Parathyroid adenoma (tissue), 2 donors: ENCODE results near the gene SRGAP1.

ENCODE experiments used
- H2AFZ ChIP-seq: fragments of 300-600 bp; sonication (generic); one replicate; pipeline ENCODE4 v1.7.0; 2017; ENCODE audit warnings: antibody characterized with exemption, mild to moderate bottlenecking
- H3K27ac ChIP-seq: fragments of 300-600 bp; sonication (generic); one replicate; pipeline ENCODE4 v1.7.0; 2017
- H3K27me3 ChIP-seq: fragments of 300-600 bp; sonication (generic); one replicate; pipeline ENCODE4 v1.7.0; 2017; ENCODE audit warnings: low read length; ENCODE audit not compliant: control insufficient read depth, insufficient read depth
- H3K36me3 ChIP-seq: fragments of 300-600 bp; sonication (generic); one replicate; pipeline ENCODE4 v1.7.0; 2017; ENCODE audit warnings: low read length; ENCODE audit not compliant: control insufficient read depth, insufficient read depth
- H3K4me1 ChIP-seq: fragments of 300-600 bp; sonication (generic); one replicate; pipeline ENCODE4 v1.7.0; 2017; ENCODE audit warnings: control low read depth
- H3K4me2 ChIP-seq: fragments of 300-600 bp; sonication (generic); one replicate; pipeline ENCODE4 v1.7.0; 2017; ENCODE audit warnings: low read length
- H3K4me3 ChIP-seq: fragments of 300-600 bp; sonication (generic); one replicate; pipeline ENCODE4 v1.7.0; 2017; ENCODE audit warnings: low read depth, low read length
- H3K79me2 ChIP-seq: fragments of 300-600 bp; sonication (generic); one replicate; pipeline ENCODE4 v1.7.0; 2017; ENCODE audit warnings: control low read depth
- H3K9ac ChIP-seq: fragments of 300-600 bp; sonication (generic); one replicate; pipeline ENCODE4 v1.7.0; 2017; ENCODE audit warnings: mild to moderate bottlenecking
- H3K9me3 ChIP-seq: fragments of 300-600 bp; sonication (generic); one replicate; pipeline ENCODE4 v1.7.0; 2017; ENCODE audit warnings: low read length; ENCODE audit not compliant: control insufficient read depth
- TF ChIP-seq, protein P1 (sequence below): fragments of 300-600 bp; sonication (generic); IDR thresholded peaks from one replicate; pipeline ENCODE4 v1.7.0; 2017; ENCODE audit warnings: antibody characterized with exemption, mild to moderate bottlenecking
- donor health status: primary hyperparathyroidism.

SRGAP1 gene

DNA sequence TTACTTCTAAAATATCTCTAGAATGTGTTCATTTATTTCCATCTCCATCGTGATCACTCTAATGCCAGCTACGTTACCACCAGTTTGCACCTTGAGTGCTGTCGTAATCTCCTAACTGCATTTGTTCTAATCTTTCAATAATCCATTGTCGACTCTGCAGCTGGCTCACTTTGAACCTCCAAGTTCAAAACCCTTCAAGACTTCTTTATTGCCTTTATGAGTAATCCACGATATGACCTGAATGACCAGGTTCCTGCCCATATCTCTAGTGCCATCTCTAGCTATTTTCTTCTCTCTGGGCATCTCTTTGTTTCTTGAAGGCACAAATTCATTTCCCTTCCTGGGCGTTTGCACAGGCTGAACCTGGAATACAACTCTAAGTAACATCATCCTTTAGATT, 76.7 kb downstream of the SRGAP1 start:
- Histone ChIP-seq H3K27me3 (no peaks in the 10 kb centered on the region), H3K79me2 (peaks cover 65% of the 10 kb centered on the region), H3K36me3 (no peaks in the 10 kb centered on the region), H3K9me3 (no peaks in the 10 kb centered on the region), H3K4me2 (no peak overlapping the region), H3K9ac (no peak overlapping the region), H3K4me1 (peaks cover 24% of the 10 kb centered on the region), H2AFZ (no peak overlapping the region), H3K4me3 (no peak overlapping the region), H3K27ac (no peak overlapping the region)
- TF ChIP-seq, protein P1, sequence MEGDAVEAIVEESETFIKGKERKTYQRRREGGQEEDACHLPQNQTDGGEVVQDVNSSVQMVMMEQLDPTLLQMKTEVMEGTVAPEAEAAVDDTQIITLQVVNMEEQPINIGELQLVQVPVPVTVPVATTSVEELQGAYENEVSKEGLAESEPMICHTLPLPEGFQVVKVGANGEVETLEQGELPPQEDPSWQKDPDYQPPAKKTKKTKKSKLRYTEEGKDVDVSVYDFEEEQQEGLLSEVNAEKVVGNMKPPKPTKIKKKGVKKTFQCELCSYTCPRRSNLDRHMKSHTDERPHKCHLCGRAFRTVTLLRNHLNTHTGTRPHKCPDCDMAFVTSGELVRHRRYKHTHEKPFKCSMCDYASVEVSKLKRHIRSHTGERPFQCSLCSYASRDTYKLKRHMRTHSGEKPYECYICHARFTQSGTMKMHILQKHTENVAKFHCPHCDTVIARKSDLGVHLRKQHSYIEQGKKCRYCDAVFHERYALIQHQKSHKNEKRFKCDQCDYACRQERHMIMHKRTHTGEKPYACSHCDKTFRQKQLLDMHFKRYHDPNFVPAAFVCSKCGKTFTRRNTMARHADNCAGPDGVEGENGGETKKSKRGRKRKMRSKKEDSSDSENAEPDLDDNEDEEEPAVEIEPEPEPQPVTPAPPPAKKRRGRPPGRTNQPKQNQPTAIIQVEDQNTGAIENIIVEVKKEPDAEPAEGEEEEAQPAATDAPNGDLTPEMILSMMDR, result no peak

GRCh38 chr12:63922474-63922873, 78.0 kb downstream of the SRGAP1 start:
- no peak overlapping the region for H3K9ac ChIP-seq
- H3K4me2 ChIP-seq, result no peak overlapping the region
- H3K4me3 ChIP-seq, result no peak overlapping the region
- H3K4me1 ChIP-seq, result peaks cover 12% of the 10 kb centered on the region
- H3K27ac ChIP-seq, result no peak overlapping the region
- H3K36me3 ChIP-seq, result no peaks in the 10 kb centered on the region
- TF ChIP-seq, protein P1, result no peak
- no peak overlapping the region for H2AFZ ChIP-seq
- H3K9me3 ChIP-seq, result no peaks in the 10 kb centered on the region
- H3K27me3 ChIP-seq, result no peaks in the 10 kb centered on the region
- H3K79me2 ChIP-seq, result peaks cover 60% of the 10 kb centered on the region

DNA sequence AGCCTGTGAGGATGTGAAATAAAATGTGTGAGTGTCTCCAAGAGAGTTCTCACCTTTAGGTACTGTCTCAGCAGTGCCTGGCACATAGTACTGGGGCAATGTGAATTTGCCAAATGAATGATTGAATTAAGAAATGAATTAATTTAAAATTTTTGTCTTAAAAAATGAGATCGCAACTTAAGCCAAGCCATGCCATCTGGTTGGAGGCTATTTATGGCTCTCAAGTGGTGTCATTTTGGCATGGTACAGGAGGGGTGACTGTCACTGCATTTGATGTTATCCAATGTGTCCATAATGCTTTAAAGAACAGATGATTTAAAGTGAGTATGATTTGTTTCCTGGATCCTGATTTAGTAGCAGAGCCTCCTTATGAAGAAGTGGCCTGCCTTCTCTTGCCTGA, 80.3 kb downstream of the SRGAP1 start:
- Histone ChIP-seq H3K4me2 (no peak overlapping the region), H2AFZ (no peak overlapping the region), H3K9ac (no peak overlapping the region), H3K27ac (no peak overlapping the region), H3K79me2 (peaks cover 63% of the 10 kb centered on the region), H3K36me3 (no peaks in the 10 kb centered on the region), H3K9me3 (no peaks in the 10 kb centered on the region), H3K4me1 (no peaks in the 10 kb centered on the region), H3K4me3 (no peak overlapping the region), H3K27me3 (no peaks in the 10 kb centered on the region)
- TF ChIP-seq, protein P1, result no peak

DNA sequence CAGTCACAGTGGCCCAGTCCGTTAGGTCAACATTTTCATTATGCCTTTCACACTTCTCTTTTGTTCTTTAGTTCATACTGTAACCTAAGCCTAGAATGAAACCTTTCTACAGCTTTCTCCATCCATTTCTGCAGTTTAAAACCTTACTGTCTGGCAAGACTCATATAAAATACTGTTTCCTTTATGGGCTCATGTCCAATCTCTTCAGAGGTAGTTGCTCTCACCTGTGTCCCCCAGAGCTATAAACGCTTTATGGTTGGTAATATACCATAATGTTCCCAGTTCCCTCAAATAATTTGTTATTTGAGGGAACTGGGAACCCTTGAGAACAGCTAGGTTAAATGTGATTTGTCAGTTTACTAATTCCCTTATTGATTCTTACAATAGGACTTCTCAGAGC, 83.0 kb downstream of the SRGAP1 start:
- H3K36me3 ChIP-seq, result no peaks in the 10 kb centered on the region
- H3K4me1 ChIP-seq, result no peaks in the 10 kb centered on the region
- no peaks in the 10 kb centered on the region for H3K9me3 ChIP-seq
- no peak overlapping the region for H3K4me3 ChIP-seq
- H2AFZ ChIP-seq, result no peak overlapping the region
- H3K9ac ChIP-seq, result no peak overlapping the region
- no peak overlapping the region for H3K4me2 ChIP-seq
- no peak overlapping the region for H3K27ac ChIP-seq
- TF ChIP-seq, protein P1, result no peak
- H3K27me3 ChIP-seq, result no peaks in the 10 kb centered on the region
- peaks cover 52% of the 10 kb centered on the region for H3K79me2 ChIP-seq

GRCh38 chr12:63928305-63928704, 83.8 kb downstream of the SRGAP1 start:
- H3K27ac ChIP-seq, result no peak overlapping the region

More at GRCh38 chr12:63928305-63928704, 83.8 kb downstream of the SRGAP1 start:
- no peak overlapping the region for H3K9ac ChIP-seq
- no peaks in the 10 kb centered on the region for H3K27me3 ChIP-seq
- TF ChIP-seq, protein P1, result no peak
- H3K9me3 ChIP-seq, result no peaks in the 10 kb centered on the region
- H3K36me3 ChIP-seq, result no peaks in the 10 kb centered on the region
- no peak overlapping the region for H2AFZ ChIP-seq
- H3K4me2 ChIP-seq, result no peak overlapping the region
- H3K4me3 ChIP-seq, result no peak overlapping the region
- no peaks in the 10 kb centered on the region for H3K4me1 ChIP-seq
- peaks cover 53% of the 10 kb centered on the region for H3K79me2 ChIP-seq
